Astrocyte (in vitro differentiated cells and primary cell): ENCODE measurements around the gene UTRN. TPM values are rescaled to one million over a fixed set of nuclear protein-coding genes. Genes with fewer than 3 reads are reported as not detected.

Experiments used
- DNase-seq: peaks from one replicate; pipeline ENCODE4 v3.0.0-alpha.2; 2010; ENCODE audit warnings: low read depth
- FAIRE-seq: peaks from 2 replicates; lab custom pipeline; 2011; peaks lifted over from hg19 to GRCh38; lab: Jason Lieb, UNC
- H2AFZ ChIP-seq: 2 replicates; pipeline ENCODE4 v1.6.0; 2012; ENCODE audit warnings: low read depth, low read length, inconsistent platforms
- H3K27ac ChIP-seq: 2 replicates; pipeline ENCODE4 v1.5.1; 2011; ENCODE audit warnings: low read depth, low read length, inconsistent platforms
- H3K27me3 ChIP-seq: 2 replicates; pipeline ENCODE4 v1.6.0; 2011; ENCODE audit warnings: low read length, inconsistent platforms; ENCODE audit not compliant: insufficient read depth
- H3K36me3 ChIP-seq: 2 replicates; pipeline ENCODE4 v1.5.1; 2011; ENCODE audit warnings: low read length, inconsistent platforms; ENCODE audit not compliant: insufficient read depth
- H3K4me1 ChIP-seq: 2 replicates; pipeline ENCODE4 v1.5.1; 2011; ENCODE audit warnings: low read length, inconsistent platforms; ENCODE audit not compliant: insufficient read depth
- H3K4me2 ChIP-seq: 2 replicates; pipeline ENCODE4 v1.6.0; 2012; ENCODE audit warnings: low read length, inconsistent platforms
- H3K4me3 ChIP-seq: 2 replicates; pipeline ENCODE4 v1.5.1; 2011; ENCODE audit warnings: low read depth, mild to moderate bottlenecking, low read length, inconsistent platforms; ENCODE audit not compliant: insufficient read depth
- H3K79me2 ChIP-seq: 2 replicates; pipeline ENCODE4 v1.6.0; 2012; ENCODE audit warnings: mild to moderate bottlenecking, low read length, inconsistent platforms; ENCODE audit not compliant: insufficient read depth
- H3K9ac ChIP-seq: 2 replicates; pipeline ENCODE4 v1.6.0; 2012; ENCODE audit warnings: mild to moderate bottlenecking, low read length, inconsistent platforms
- H3K9me3 ChIP-seq: 2 replicates; pipeline ENCODE4 v1.5.1; 2012; ENCODE audit warnings: low read depth, mild to moderate bottlenecking, low read length, inconsistent platforms; ENCODE audit not compliant: insufficient read depth
- H4K20me1 ChIP-seq: 2 replicates; pipeline ENCODE4 v1.6.0; 2012; ENCODE audit warnings: low read length, inconsistent platforms; ENCODE audit not compliant: insufficient read depth
- H3K27ac Mint-ChIP-seq: one replicate; pipeline ENCODE4 v1.8.0; 2021; ENCODE audit warnings: mild to moderate bottlenecking, mixed read lengths; ENCODE audit not compliant: unreplicated experiment
- H3K27me3 Mint-ChIP-seq: one replicate; pipeline ENCODE4 v1.8.0; 2021; ENCODE audit warnings: low read depth, mixed read lengths; ENCODE audit not compliant: unreplicated experiment
- H3K36me3 Mint-ChIP-seq: one replicate; pipeline ENCODE4 v1.8.0; 2021; ENCODE audit warnings: low read depth, mixed read lengths; ENCODE audit not compliant: unreplicated experiment
- H3K4me1 Mint-ChIP-seq: one replicate; pipeline ENCODE4 v1.8.0; 2021; ENCODE audit warnings: low read depth, mixed read lengths; ENCODE audit not compliant: unreplicated experiment
- H3K4me3 Mint-ChIP-seq: one replicate; pipeline ENCODE4 v1.8.0; 2021; ENCODE audit warnings: mild to moderate bottlenecking, moderate library complexity, mixed read lengths; ENCODE audit not compliant: unreplicated experiment
- H3K9me3 Mint-ChIP-seq: one replicate; pipeline ENCODE4 v1.8.0; 2021; ENCODE audit warnings: mild to moderate bottlenecking, mixed read lengths; ENCODE audit not compliant: unreplicated experiment
- EZH2 ChIP-seq: IDR thresholded peaks from 2 replicates; pipeline ENCODE4 v1.6.1; 2012; ENCODE audit warnings: mild to moderate bottlenecking, low read length, inconsistent platforms; ENCODE audit not compliant: insufficient read depth
- total RNA-seq: library from RNA; stranded (reverse); gene quantifications from 2 replicates; pipeline ENCODE4 v1.2.1, GENCODE V29; 2021
- TF ChIP-seq, protein P1 (sequence below): IDR thresholded peaks from 2 replicates; pipeline ENCODE4 v1.5.1; 2011; ENCODE audit warnings: low read depth, mild to moderate bottlenecking, inconsistent platforms, low read length, moderate library complexity; ENCODE audit not compliant: insufficient read depth

The UTRN gene
- total RNA-seq, 1 donor from 2014 or later = 86.3 TPM

DNA sequence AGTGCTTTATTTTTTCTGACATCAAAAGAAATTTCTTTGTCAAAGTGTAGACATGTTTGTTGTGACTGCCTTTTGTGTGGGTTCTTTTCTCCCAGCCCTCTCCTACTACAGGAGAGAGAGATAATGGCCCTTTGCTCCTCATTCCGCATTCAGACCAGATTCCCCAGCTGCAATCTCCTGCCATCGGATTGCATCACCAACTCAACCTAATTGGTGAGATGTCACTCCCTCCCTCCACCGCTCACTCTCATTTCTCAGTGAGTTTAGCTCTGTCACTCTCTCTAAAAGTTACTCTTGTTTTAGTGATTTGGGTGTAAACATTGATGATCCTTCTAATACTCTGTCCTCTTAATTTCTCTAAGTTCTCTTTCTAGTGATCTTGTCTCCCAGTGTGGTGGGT is 22.7 kb downstream of the UTRN start:
- Histone ChIP-seq H3K4me2 (no peak overlapping the region), H3K79me2 (peaks cover 31% of the 10 kb centered on the region), H3K27me3 (no peaks in the 10 kb centered on the region), H3K4me3 (no peak overlapping the region), H3K9ac (no peak overlapping the region), H3K27ac (no peak overlapping the region), H2AFZ (no peak overlapping the region), H3K36me3 (no peaks in the 10 kb centered on the region), H3K9me3 (no peaks in the 10 kb centered on the region), H3K4me1 (peaks cover 9% of the 10 kb centered on the region), H4K20me1 (peaks cover 26% of the 10 kb centered on the region)
- no peak for FAIRE-seq
- TF ChIP-seq EZH2 = no peak
- TF ChIP-seq, protein P1, sequence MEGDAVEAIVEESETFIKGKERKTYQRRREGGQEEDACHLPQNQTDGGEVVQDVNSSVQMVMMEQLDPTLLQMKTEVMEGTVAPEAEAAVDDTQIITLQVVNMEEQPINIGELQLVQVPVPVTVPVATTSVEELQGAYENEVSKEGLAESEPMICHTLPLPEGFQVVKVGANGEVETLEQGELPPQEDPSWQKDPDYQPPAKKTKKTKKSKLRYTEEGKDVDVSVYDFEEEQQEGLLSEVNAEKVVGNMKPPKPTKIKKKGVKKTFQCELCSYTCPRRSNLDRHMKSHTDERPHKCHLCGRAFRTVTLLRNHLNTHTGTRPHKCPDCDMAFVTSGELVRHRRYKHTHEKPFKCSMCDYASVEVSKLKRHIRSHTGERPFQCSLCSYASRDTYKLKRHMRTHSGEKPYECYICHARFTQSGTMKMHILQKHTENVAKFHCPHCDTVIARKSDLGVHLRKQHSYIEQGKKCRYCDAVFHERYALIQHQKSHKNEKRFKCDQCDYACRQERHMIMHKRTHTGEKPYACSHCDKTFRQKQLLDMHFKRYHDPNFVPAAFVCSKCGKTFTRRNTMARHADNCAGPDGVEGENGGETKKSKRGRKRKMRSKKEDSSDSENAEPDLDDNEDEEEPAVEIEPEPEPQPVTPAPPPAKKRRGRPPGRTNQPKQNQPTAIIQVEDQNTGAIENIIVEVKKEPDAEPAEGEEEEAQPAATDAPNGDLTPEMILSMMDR = no peak
- Mint-ChIP-seq H3K9me3 (no peaks in the 10 kb centered on the region), H3K27ac (no peak overlapping the region), H3K4me1 (peaks cover 10% of the 10 kb centered on the region), H3K36me3 (peaks cover 11% of the 10 kb centered on the region), H3K4me3 (no peak overlapping the region), H3K27me3 (no peaks in the 10 kb centered on the region)
- DNase-seq = no peak

DNA sequence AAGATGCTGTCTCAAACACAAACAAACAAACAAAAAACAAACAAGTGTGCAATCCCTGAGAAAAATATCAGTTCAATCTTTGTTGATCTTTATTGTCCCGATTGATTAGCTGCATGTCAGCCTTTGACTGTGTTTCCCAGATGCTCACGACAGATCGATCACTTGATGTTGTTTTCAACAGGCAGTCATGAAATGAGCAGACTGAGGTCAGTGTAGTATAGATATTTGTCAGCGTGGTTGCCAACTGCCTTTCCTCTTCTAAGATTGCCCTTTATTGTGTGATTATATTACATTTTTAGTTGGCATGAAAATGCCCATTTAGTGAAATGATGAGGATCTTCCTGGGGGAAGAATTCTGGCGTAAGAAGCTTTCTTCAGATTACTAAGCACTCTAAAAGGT is 25.6 kb downstream of the UTRN start:
- H3K4me1 Mint-ChIP-seq = peaks cover 6% of the 10 kb centered on the region
- H3K27me3 Mint-ChIP-seq = no peaks in the 10 kb centered on the region
- peaks cover 5% of the 10 kb centered on the region for H3K4me1 ChIP-seq
- H3K27ac ChIP-seq = no peak overlapping the region
- H3K4me3 ChIP-seq = no peak overlapping the region
- H3K9ac ChIP-seq = no peak overlapping the region
- no peaks in the 10 kb centered on the region for H3K9me3 ChIP-seq
- H3K4me3 Mint-ChIP-seq = no peak overlapping the region
- H3K9me3 Mint-ChIP-seq = no peaks in the 10 kb centered on the region
- peaks cover 10% of the 10 kb centered on the region for H3K36me3 Mint-ChIP-seq
- no peaks in the 10 kb centered on the region for H3K36me3 ChIP-seq
- no peak overlapping the region for H3K4me2 ChIP-seq
- no peak for FAIRE-seq
- TF ChIP-seq, protein P1 = no peak
- no peak for TF ChIP-seq EZH2
- peaks cover 33% of the 10 kb centered on the region for H4K20me1 ChIP-seq
- no peak overlapping the region for H3K27ac Mint-ChIP-seq
- H2AFZ ChIP-seq = no peak overlapping the region
- no peak for DNase-seq
- H3K27me3 ChIP-seq = no peaks in the 10 kb centered on the region
- H3K79me2 ChIP-seq = peaks cover 27% of the 10 kb centered on the region

DNA sequence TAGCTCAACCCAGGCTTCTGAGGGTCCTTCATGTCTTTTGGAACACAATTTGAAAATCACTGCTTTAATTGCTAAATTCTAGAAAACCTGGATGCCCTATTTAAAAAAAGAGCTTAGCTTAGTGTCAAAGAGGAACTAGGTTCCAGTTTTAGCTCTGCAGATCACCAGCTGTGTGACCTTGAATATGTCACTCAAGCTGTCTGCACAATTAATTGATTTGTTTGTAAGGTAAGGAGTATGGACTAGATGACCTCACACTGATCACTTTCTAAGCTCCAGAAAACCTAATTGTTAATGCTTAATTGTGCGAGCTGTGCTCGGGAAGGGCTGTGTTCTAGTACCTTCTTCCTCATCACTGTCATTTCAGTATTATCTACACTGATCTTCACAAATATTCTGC is 26.2 kb downstream of the UTRN start:
- Histone ChIP-seq H3K9ac (no peak overlapping the region), H3K79me2 (peaks cover 23% of the 10 kb centered on the region), H4K20me1 (peaks cover 33% of the 10 kb centered on the region), H3K4me2 (no peak overlapping the region), H3K4me3 (no peak overlapping the region), H3K9me3 (no peaks in the 10 kb centered on the region), H3K27ac (no peak overlapping the region), H3K36me3 (no peaks in the 10 kb centered on the region), H2AFZ (no peak overlapping the region), H3K4me1 (no peaks in the 10 kb centered on the region), H3K27me3 (no peaks in the 10 kb centered on the region)
- TF ChIP-seq, protein P1 = no peak
- no peak for TF ChIP-seq EZH2
- Mint-ChIP-seq H3K36me3 (peaks cover 7% of the 10 kb centered on the region), H3K4me3 (no peak overlapping the region), H3K4me1 (no peaks in the 10 kb centered on the region), H3K27me3 (no peaks in the 10 kb centered on the region), H3K9me3 (no peaks in the 10 kb centered on the region), H3K27ac (no peak overlapping the region)
- DNase-seq (no peak), FAIRE-seq (no peak)
